ENCODE results near the gene TMEM245. TPM values are rescaled to one million over a fixed set of nuclear protein-coding genes. Genes with fewer than 3 reads are reported as not detected.

TMEM245 gene
- total RNA-seq, 1 donor from 2014 or later, result 52.2 TPM

GRCh38 chr9:109010746-109011145 is 109.0 kb downstream of the TMEM245 start:
- Mint-ChIP-seq H3K4me1 (ENCODE audit: low read depth, unreplicated experiment) (peaks cover 29% of the 10 kb centered on the region), H3K36me3 (ENCODE audit: low read depth, unreplicated experiment) (no peaks in the 10 kb centered on the region), H3K27ac (ENCODE audit: unreplicated experiment) (peak overlapping the region; percentile 89), H3K4me3 (ENCODE audit: unreplicated experiment) (peak overlapping the region; percentile 69), H3K27me3 (ENCODE audit: low read depth, unreplicated experiment) (no peaks in the 10 kb centered on the region), H3K9me3 (ENCODE audit: unreplicated experiment) (no peaks in the 10 kb centered on the region)
- Histone ChIP-seq H3K4me1 (ENCODE audit: insufficient read depth, low read length) (peaks cover 28% of the 10 kb centered on the region), H3K4me2 (ENCODE audit: low read length) (peak overlapping the region; percentile 96), H3K27ac (ENCODE audit: low read depth, low read length) (peak overlapping the region; percentile 92), H3K27me3 (ENCODE audit: insufficient read depth, low read length) (no peaks in the 10 kb centered on the region), H2AFZ (ENCODE audit: low read depth, low read length) (no peak overlapping the region), H3K9me3 (ENCODE audit: insufficient read depth, low read depth, low read length) (no peaks in the 10 kb centered on the region), H4K20me1 (ENCODE audit: insufficient read depth, low read length) (peaks cover 44% of the 10 kb centered on the region), H3K9ac (ENCODE audit: low read length) (peak overlapping the region; percentile 94), H3K36me3 (ENCODE audit: insufficient read depth, low read length) (no peaks in the 10 kb centered on the region), H3K79me2 (ENCODE audit: insufficient read depth, low read length) (peaks cover 61% of the 10 kb centered on the region), H3K4me3 (ENCODE audit: insufficient read depth, low read depth, low read length) (peak overlapping the region; percentile 81)
- TF ChIP-seq CTCF (IDR thresholded peaks at IDR 0.05; ENCODE audit: insufficient read depth, low read depth, low read length) (no peak), EZH2 (IDR thresholded peaks at IDR 0.05; ENCODE audit: insufficient read depth, low read length) (no peak)
- DNase-seq (ENCODE audit: low read depth), result peak; percentile 76
- peak; percentile 58 for FAIRE-seq

- Histone ChIP-seq H3K27ac (ENCODE audit: low read depth, low read length) (no peak overlapping the region), H3K9me3 (ENCODE audit: insufficient read depth, low read depth, low read length) (peaks cover 5% of the 10 kb centered on the region), H3K36me3 (ENCODE audit: insufficient read depth, low read length) (no peaks in the 10 kb centered on the region), H3K4me2 (ENCODE audit: low read length) (no peak overlapping the region), H2AFZ (ENCODE audit: low read depth, low read length) (no peak overlapping the region), H3K4me3 (ENCODE audit: insufficient read depth, low read depth, low read length) (no peak overlapping the region), H3K79me2 (ENCODE audit: insufficient read depth, low read length) (peaks cover 88% of the 10 kb centered on the region), H4K20me1 (ENCODE audit: insufficient read depth, low read length) (peaks cover 43% of the 10 kb centered on the region), H3K9ac (ENCODE audit: low read length) (no peak overlapping the region), H3K4me1 (ENCODE audit: insufficient read depth, low read length) (peaks cover 9% of the 10 kb centered on the region), H3K27me3 (ENCODE audit: insufficient read depth, low read length) (no peaks in the 10 kb centered on the region)
- H3K36me3 Mint-ChIP-seq (ENCODE audit: low read depth, unreplicated experiment), result peaks cover 11% of the 10 kb centered on the region
- H3K27ac Mint-ChIP-seq (ENCODE audit: unreplicated experiment), result no peak overlapping the region
- H3K9me3 Mint-ChIP-seq (ENCODE audit: unreplicated experiment), result peaks cover 9% of the 10 kb centered on the region
- H3K4me3 Mint-ChIP-seq (ENCODE audit: unreplicated experiment), result no peak overlapping the region
- TF ChIP-seq EZH2 (IDR thresholded peaks at IDR 0.05; ENCODE audit: insufficient read depth, low read length), result no peak
- TF ChIP-seq CTCF (IDR thresholded peaks at IDR 0.05; ENCODE audit: insufficient read depth, low read depth, low read length), result no peak
- H3K4me1 Mint-ChIP-seq (ENCODE audit: low read depth, unreplicated experiment), result peaks cover 12% of the 10 kb centered on the region
- no peak for DNase-seq (ENCODE audit: low read depth)
- FAIRE-seq, result no peak
- no peaks in the 10 kb centered on the region for H3K27me3 Mint-ChIP-seq (ENCODE audit: low read depth, unreplicated experiment)
These were observed 114.1 kb downstream of the TMEM245 start for GRCh38 chr9:109005678-109006077.

DNA sequence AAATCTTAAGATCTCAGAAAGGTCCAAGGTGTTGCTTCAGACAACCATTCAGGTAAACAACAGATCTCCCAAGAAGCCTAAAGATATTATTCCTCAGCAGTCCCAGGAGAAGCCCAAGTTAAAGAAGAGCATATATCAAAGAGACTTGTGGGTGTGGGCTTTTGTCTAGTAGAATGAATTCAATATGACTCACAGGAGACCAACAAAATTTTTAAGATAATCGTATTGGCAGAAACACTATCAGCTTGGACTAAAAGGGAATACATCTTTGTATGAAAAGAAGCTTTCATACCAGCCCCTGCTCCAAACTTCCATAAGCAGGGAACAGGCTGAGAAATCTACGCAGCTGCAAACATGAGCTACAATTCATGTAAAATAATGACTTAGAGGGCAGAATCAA is 116.6 kb downstream of the TMEM245 start:
- Mint-ChIP-seq H3K4me1 (ENCODE audit: low read depth, unreplicated experiment) (peaks cover 10% of the 10 kb centered on the region), H3K4me3 (ENCODE audit: unreplicated experiment) (no peak overlapping the region), H3K36me3 (ENCODE audit: low read depth, unreplicated experiment) (peaks cover 11% of the 10 kb centered on the region), H3K9me3 (ENCODE audit: unreplicated experiment) (peaks cover 9% of the 10 kb centered on the region), H3K27ac (ENCODE audit: unreplicated experiment) (no peak overlapping the region), H3K27me3 (ENCODE audit: low read depth, unreplicated experiment) (no peaks in the 10 kb centered on the region)
- Histone ChIP-seq H3K27ac (ENCODE audit: low read depth, low read length) (no peak overlapping the region), H3K9me3 (ENCODE audit: insufficient read depth, low read depth, low read length) (peaks cover 5% of the 10 kb centered on the region), H3K4me2 (ENCODE audit: low read length) (no peak overlapping the region), H3K4me3 (ENCODE audit: insufficient read depth, low read depth, low read length) (no peak overlapping the region), H4K20me1 (ENCODE audit: insufficient read depth, low read length) (peaks cover 40% of the 10 kb centered on the region), H3K9ac (ENCODE audit: low read length) (no peak overlapping the region), H3K27me3 (ENCODE audit: insufficient read depth, low read length) (no peaks in the 10 kb centered on the region), H2AFZ (ENCODE audit: low read depth, low read length) (no peak overlapping the region), H3K79me2 (ENCODE audit: insufficient read depth, low read length) (peaks cover 88% of the 10 kb centered on the region), H3K4me1 (ENCODE audit: insufficient read depth, low read length) (peaks cover 5% of the 10 kb centered on the region), H3K36me3 (ENCODE audit: insufficient read depth, low read length) (no peaks in the 10 kb centered on the region)
- TF ChIP-seq EZH2 (IDR thresholded peaks at IDR 0.05; ENCODE audit: insufficient read depth, low read length), result no peak
- TF ChIP-seq CTCF (IDR thresholded peaks at IDR 0.05; ENCODE audit: insufficient read depth, low read depth, low read length), result no peak
- no peak for DNase-seq (ENCODE audit: low read depth)
- peak; percentile 9 for FAIRE-seq
